Mesothelial cell of epicardium (in vitro differentiated cells): Measurements from ENCODE around the gene PDCD11. TPM values are rescaled to one million over a fixed set of nuclear protein-coding genes. Genes with fewer than 3 reads are reported as not detected.

ENCODE experiments used
- DNase-seq, 2 experiments: peaks; one replicate each; pipeline ENCODE4 v3.0.0; 2021; ENCODE audit warnings: low spot score in 2 of 2; ENCODE audit not compliant: unreplicated experiment in 2 of 2
- H3K27ac Mint-ChIP-seq: 2 replicates; pipeline ENCODE4 v1.8.0; 2021; ENCODE audit warnings: mixed read lengths
- H3K27me3 Mint-ChIP-seq: 2 replicates; pipeline ENCODE4 v1.8.0; 2021; ENCODE audit warnings: low read depth, mixed read lengths
- H3K36me3 Mint-ChIP-seq: 2 replicates; pipeline ENCODE4 v1.8.0; 2021; ENCODE audit warnings: mixed read lengths
- H3K4me1 Mint-ChIP-seq: 2 replicates; pipeline ENCODE4 v1.8.0; 2021; ENCODE audit warnings: mixed read lengths
- H3K4me3 Mint-ChIP-seq: 2 replicates; pipeline ENCODE4 v1.8.0; 2021; ENCODE audit warnings: mild to moderate bottlenecking, moderate library complexity, mixed read lengths
- H3K9me3 Mint-ChIP-seq: 2 replicates; pipeline ENCODE4 v1.8.0; 2021; ENCODE audit warnings: mixed read lengths
- CTCF ChIP-seq: fragments of 200-600 bp; sonication (generic); IDR thresholded peaks from one replicate; pipeline ENCODE4 v1.5.0; 2021; ENCODE audit warnings: antibody characterized with exemption; ENCODE audit not compliant: unreplicated experiment
- total RNA-seq: library from RNA; stranded (reverse); gene quantifications from 3 replicates; pipeline ENCODE4 v1.2.1, GENCODE V29; 2021

The PDCD11 gene
- total RNA-seq, 1 donor from 2014 or later: 53.6 TPM

- TF ChIP-seq CTCF: no peak
- H3K9me3 Mint-ChIP-seq: no peaks in the 10 kb centered on the region
- DNase-seq: no peak
Measured at GRCh38 chr10:103491729-103492364, 95.4 kb downstream of the PDCD11 start.

GRCh38 chr10:103492655-103493261, 96.3 kb downstream of the PDCD11 start:
- Mint-ChIP-seq H3K27ac (no peak overlapping the region), H3K4me1 (peaks cover 25% of the 10 kb centered on the region), H3K27me3 (peaks cover 63% of the 10 kb centered on the region), H3K4me3 (peak overlapping the region; percentile 76), H3K36me3 (no peaks in the 10 kb centered on the region), H3K9me3 (no peaks in the 10 kb centered on the region)
- no peak for TF ChIP-seq CTCF
- DNase-seq: no peak

More at GRCh38 chr10:103491729-103492364, 95.4 kb downstream of the PDCD11 start:
- peak overlapping the region; percentile 76 for H3K4me3 Mint-ChIP-seq
- H3K27me3 Mint-ChIP-seq: peaks cover 54% of the 10 kb centered on the region
- H3K36me3 Mint-ChIP-seq: no peaks in the 10 kb centered on the region
- H3K4me1 Mint-ChIP-seq: peaks cover 25% of the 10 kb centered on the region
- peak overlapping the region; percentile 17 for H3K27ac Mint-ChIP-seq

GRCh38 chr10:103493362-103493915, 97.0 kb downstream of the PDCD11 start, which contains the start of gene NEURL1:
Gene NEURL1 (plus strand): TSS chr10:103493705. CDS start chr10:103494388, 683 bp downstream.
- no peak for DNase-seq
- H3K27me3 Mint-ChIP-seq: peaks cover 64% of the 10 kb centered on the region
- H3K9me3 Mint-ChIP-seq: no peaks in the 10 kb centered on the region
- H3K27ac Mint-ChIP-seq: no peak within 1 kb of the TSS
- H3K36me3 Mint-ChIP-seq: no peaks in the 10 kb centered on the region
- peak within 1 kb of the TSS; percentile 76 for H3K4me3 Mint-ChIP-seq
- peaks cover 25% of the 10 kb centered on the region for H3K4me1 Mint-ChIP-seq
- TF ChIP-seq CTCF: no peak

GRCh38 chr10:103493916-103494877, 97.8 kb downstream of the PDCD11 start:
- H3K4me3 Mint-ChIP-seq: peak overlapping the region; percentile 68
- no peak for TF ChIP-seq CTCF
- H3K27ac Mint-ChIP-seq: no peak overlapping the region
- DNase-seq: no peak
- no peaks in the 10 kb centered on the region for H3K9me3 Mint-ChIP-seq
- H3K27me3 Mint-ChIP-seq: peaks cover 69% of the 10 kb centered on the region
- peaks cover 25% of the 10 kb centered on the region for H3K4me1 Mint-ChIP-seq
- H3K36me3 Mint-ChIP-seq: no peaks in the 10 kb centered on the region

GRCh38 chr10:103495321-103495720, 98.9 kb downstream of the PDCD11 start:
- Mint-ChIP-seq H3K4me3 (peak overlapping the region; percentile 68), H3K27ac (no peak overlapping the region), H3K36me3 (no peaks in the 10 kb centered on the region), H3K27me3 (peaks cover 77% of the 10 kb centered on the region), H3K4me1 (peaks cover 24% of the 10 kb centered on the region), H3K9me3 (no peaks in the 10 kb centered on the region)
- TF ChIP-seq CTCF: no peak
- no peak for DNase-seq
